ENCODE measurements around the gene CLHC1.

CLHC1 gene

GRCh38 chr2:55239656-55240222 is 7.6 kb upstream of the CLHC1 start:
- CTCF ChIA-PET: no interaction called here
- Histone ChIP-seq H3K4me1 (ENCODE audit: control insufficient read depth, insufficient read depth, low read length) (no peaks in the 10 kb centered on the region), H3K4me3 (ENCODE audit: low read depth, low read length) (no peak overlapping the region), H3K9me3 (ENCODE audit: control insufficient read depth, insufficient read depth, low read depth, low read length) (no peaks in the 10 kb centered on the region), H3K27ac (ENCODE audit: extremely low read depth, low read depth, low read length) (no peak overlapping the region), H3K36me3 (ENCODE audit: control insufficient read depth in 2 of 2, insufficient read depth in 1 of 2, low read length in 2 of 2) (peaks cover 60 to 70% of the 10 kb centered on the region in 2 experiments)
- POLR2A ChIA-PET: no interaction called here
- no peak for TF ChIP-seq ZNF701 (tag by site-specific recombination; IDR thresholded peaks at IDR 0.05)
- TF ChIP-seq ZBTB6 (tag by site-specific recombination; IDR thresholded peaks at IDR 0.05): no peak
- no peak for TF ChIP-seq ZNF560 (tag by site-specific recombination; IDR thresholded peaks at IDR 0.05; ENCODE audit: borderline replicate concordance)
- no peak for TF ChIP-seq ZIC2 (tag by site-specific recombination; IDR thresholded peaks at IDR 0.05)
- no peak for TF ChIP-seq ZNF18 (tag by site-specific recombination; IDR thresholded peaks at IDR 0.05)
- no peak for TF ChIP-seq ZNF157 (tag by site-specific recombination; IDR thresholded peaks at IDR 0.05)
- TF ChIP-seq ZNF677 (tag by site-specific recombination; IDR thresholded peaks at IDR 0.05): no peak
- TF ChIP-seq ZNF354C (tag by site-specific recombination; IDR thresholded peaks at IDR 0.05; ENCODE audit: borderline replicate concordance, low read depth): no peak
- no peak for TF ChIP-seq ZSCAN16 (tag by site-specific recombination; IDR thresholded peaks at IDR 0.05)
- TF ChIP-seq PRDM2 (tag by site-specific recombination; IDR thresholded peaks at IDR 0.05; ENCODE audit: borderline replicate concordance): no peak

- Histone ChIP-seq H3K27ac (ENCODE audit: extremely low read depth, low read depth, low read length) (no peak overlapping the region), H3K36me3 (ENCODE audit: control insufficient read depth in 2 of 2, insufficient read depth in 1 of 2, low read length in 2 of 2) (peaks cover 54 to 66% of the 10 kb centered on the region in 2 experiments), H3K4me3 (ENCODE audit: low read depth, low read length) (no peak overlapping the region), H3K4me1 (ENCODE audit: control insufficient read depth, insufficient read depth, low read length) (0 out of 2 replicates have a peak, but pooled peaks cover 2% of the 10 kb centered on the region), H3K9me3 (ENCODE audit: control insufficient read depth, insufficient read depth, low read depth, low read length) (no peaks in the 10 kb centered on the region)
- TF ChIP-seq SCRT2 (tag by site-specific recombination; IDR thresholded peaks at IDR 0.05) (peak; percentile 70), PRDM10 (tag by site-specific recombination; IDR thresholded peaks at IDR 0.05) (peak; percentile 45; the same call in 1 of the 2 replicates), ZNF23 (tag by site-specific recombination; IDR thresholded peaks at IDR 0.05; ENCODE audit: borderline replicate concordance) (no peak), SCRT1 (tag by site-specific recombination; IDR thresholded peaks at IDR 0.05; ENCODE audit: borderline replicate concordance) (0 out of 2 replicates have a peak, but pooled peaks have one; percentile 15)
- CTCF ChIA-PET: no interaction called here
- POLR2A ChIA-PET: interaction anchor here (0.9 to 1.2 kb wide), 2 partner anchors 14 to 47 kb away, joined by 3 read pairs; no protein-coding TSS in a partner anchor
Measured at GRCh38 chr2:55236992-55237543, 5.0 kb upstream of the CLHC1 start.

Measured in HEK293 (cell line).